ENCODE measurements around the gene SAYSD1.

DNA sequence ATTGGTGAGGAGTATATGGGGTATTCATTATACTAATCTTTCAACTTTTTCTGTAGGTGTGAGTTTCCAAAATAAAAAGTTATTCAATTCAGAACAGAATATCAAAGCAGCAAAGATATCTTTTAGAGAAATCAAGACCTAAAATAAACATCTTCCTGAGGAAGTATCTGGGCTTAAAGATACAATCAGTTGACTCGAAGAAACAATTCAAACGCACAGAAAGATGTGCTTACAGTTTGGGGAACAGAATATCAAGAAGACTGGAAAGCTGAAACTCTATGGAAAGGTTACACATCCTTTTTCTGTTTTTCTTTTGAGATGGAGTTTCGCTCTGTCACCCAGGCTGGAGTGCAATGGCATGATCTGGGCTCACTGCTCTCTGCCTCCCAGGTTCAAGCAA, 36.2 kb upstream of the SAYSD1 start:
- TF ChIP-seq, protein P1, sequence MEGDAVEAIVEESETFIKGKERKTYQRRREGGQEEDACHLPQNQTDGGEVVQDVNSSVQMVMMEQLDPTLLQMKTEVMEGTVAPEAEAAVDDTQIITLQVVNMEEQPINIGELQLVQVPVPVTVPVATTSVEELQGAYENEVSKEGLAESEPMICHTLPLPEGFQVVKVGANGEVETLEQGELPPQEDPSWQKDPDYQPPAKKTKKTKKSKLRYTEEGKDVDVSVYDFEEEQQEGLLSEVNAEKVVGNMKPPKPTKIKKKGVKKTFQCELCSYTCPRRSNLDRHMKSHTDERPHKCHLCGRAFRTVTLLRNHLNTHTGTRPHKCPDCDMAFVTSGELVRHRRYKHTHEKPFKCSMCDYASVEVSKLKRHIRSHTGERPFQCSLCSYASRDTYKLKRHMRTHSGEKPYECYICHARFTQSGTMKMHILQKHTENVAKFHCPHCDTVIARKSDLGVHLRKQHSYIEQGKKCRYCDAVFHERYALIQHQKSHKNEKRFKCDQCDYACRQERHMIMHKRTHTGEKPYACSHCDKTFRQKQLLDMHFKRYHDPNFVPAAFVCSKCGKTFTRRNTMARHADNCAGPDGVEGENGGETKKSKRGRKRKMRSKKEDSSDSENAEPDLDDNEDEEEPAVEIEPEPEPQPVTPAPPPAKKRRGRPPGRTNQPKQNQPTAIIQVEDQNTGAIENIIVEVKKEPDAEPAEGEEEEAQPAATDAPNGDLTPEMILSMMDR (IDR thresholded peaks at IDR 0.05; ENCODE audit: low read depth, low read length, poor library complexity, severe bottlenecking), result no peak
- TF ChIP-seq EZH2phosphoT487 (IDR thresholded peaks at IDR 0.05; ENCODE audit: borderline replicate concordance, low read length), result no peak
